ENCODE measurements around the gene ZNF280D.

ZNF280D gene

DNA sequence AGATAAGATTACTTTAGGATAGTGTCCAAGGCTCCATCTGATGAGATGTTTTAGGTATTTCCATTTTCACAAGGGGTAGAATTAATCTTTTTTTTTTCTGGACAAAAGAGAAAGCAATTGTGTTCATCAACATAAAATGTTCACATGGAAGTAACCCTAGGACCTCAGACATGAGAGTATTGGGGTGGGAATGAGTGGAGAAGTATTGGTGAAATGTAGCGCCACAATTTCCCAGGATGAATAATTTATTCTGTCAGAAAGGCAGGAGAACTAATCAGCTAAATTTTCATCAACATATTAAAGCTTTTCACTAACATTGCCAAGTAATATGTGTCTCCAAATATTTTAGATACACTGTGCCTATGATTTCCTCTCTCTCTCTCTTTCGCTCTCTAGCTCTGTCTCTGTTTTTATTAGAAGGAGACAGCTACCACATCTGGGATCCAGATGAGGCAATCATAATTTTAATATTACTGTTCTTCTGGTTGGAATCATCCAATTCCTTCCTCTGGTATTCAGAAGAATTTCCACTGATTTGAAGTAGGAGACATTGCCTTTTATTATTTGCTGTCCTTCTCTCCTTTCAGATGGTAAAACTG, 21.6 kb upstream of the ZNF280D start:
- TF ChIP-seq SIN3A (IDR thresholded peaks at IDR 0.05; ENCODE audit: borderline replicate concordance, insufficient read depth, low read length) (no peak), POLR2AphosphoS5 (IDR thresholded peaks at IDR 0.05; ENCODE audit: low read depth, low read length) (no peak), TAF1 (IDR thresholded peaks at IDR 0.05; ENCODE audit: borderline replicate concordance, insufficient read depth, low read length) (no peak), FOXP2 (optimal IDR thresholded peaks at IDR 0.05; ENCODE audit: borderline replicate concordance, extremely low read depth, extremely low read length, insufficient read depth) (no peak)
- TF ChIP-seq, protein P1, sequence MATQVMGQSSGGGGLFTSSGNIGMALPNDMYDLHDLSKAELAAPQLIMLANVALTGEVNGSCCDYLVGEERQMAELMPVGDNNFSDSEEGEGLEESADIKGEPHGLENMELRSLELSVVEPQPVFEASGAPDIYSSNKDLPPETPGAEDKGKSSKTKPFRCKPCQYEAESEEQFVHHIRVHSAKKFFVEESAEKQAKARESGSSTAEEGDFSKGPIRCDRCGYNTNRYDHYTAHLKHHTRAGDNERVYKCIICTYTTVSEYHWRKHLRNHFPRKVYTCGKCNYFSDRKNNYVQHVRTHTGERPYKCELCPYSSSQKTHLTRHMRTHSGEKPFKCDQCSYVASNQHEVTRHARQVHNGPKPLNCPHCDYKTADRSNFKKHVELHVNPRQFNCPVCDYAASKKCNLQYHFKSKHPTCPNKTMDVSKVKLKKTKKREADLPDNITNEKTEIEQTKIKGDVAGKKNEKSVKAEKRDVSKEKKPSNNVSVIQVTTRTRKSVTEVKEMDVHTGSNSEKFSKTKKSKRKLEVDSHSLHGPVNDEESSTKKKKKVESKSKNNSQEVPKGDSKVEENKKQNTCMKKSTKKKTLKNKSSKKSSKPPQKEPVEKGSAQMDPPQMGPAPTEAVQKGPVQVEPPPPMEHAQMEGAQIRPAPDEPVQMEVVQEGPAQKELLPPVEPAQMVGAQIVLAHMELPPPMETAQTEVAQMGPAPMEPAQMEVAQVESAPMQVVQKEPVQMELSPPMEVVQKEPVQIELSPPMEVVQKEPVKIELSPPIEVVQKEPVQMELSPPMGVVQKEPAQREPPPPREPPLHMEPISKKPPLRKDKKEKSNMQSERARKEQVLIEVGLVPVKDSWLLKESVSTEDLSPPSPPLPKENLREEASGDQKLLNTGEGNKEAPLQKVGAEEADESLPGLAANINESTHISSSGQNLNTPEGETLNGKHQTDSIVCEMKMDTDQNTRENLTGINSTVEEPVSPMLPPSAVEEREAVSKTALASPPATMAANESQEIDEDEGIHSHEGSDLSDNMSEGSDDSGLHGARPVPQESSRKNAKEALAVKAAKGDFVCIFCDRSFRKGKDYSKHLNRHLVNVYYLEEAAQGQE (IDR thresholded peaks at IDR 0.05; ENCODE audit: insufficient read depth in 1 of 2, low read depth in 2 of 2, low read length in 2 of 2): no peak

DNA sequence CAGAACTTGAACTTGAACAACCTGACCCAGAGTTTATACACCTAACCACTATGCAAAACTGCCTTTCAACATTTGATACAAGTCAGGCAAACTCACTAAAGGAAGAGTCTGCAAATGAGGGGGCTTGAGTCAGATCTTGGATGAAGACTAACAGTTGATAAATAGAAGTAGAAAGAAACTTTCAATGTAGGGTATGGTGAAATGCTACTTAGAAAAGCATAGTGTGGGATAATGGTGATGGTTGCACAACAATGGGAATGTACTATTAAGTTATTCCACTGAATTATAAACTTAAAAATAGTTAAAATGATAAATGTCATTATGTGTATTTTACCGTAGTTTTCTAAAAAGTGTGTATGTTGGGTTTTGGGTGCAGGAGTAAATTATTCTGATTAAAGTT, 19.7 kb upstream of the ZNF280D start:
- TF ChIP-seq TAF1 (IDR thresholded peaks at IDR 0.05; ENCODE audit: borderline replicate concordance, insufficient read depth, low read length) (no peak), SIN3A (IDR thresholded peaks at IDR 0.05; ENCODE audit: borderline replicate concordance, insufficient read depth, low read length) (no peak), FOXP2 (optimal IDR thresholded peaks at IDR 0.05; ENCODE audit: borderline replicate concordance, extremely low read depth, extremely low read length, insufficient read depth) (no peak), POLR2AphosphoS5 (IDR thresholded peaks at IDR 0.05; ENCODE audit: low read depth, low read length) (no peak)
- TF ChIP-seq, protein P1 (IDR thresholded peaks at IDR 0.05; ENCODE audit: insufficient read depth in 1 of 2, low read depth in 2 of 2, low read length in 2 of 2): no peak

DNA sequence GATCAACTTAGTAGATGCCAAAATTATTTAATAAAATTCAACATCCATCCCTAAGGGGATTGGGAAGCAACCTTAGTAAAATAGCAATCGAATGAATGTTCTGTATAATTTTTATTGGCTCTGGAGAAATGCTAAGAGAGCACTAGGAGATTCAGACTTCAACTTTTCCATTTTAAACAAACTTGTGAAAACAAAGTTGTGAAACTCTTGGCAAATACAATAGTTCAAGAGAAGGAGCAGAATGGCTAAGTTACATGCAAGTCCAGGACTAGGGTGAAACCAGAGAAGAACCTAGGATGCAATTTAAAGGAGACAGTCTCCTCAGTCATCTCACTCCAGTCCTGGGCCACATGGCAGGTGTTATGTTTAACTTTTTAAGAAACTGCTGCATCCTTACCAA, 16.7 kb upstream of the ZNF280D start:
- TF ChIP-seq TAF1 (IDR thresholded peaks at IDR 0.05; ENCODE audit: borderline replicate concordance, insufficient read depth, low read length) (no peak), FOXP2 (optimal IDR thresholded peaks at IDR 0.05; ENCODE audit: borderline replicate concordance, extremely low read depth, extremely low read length, insufficient read depth) (no peak), POLR2AphosphoS5 (IDR thresholded peaks at IDR 0.05; ENCODE audit: low read depth, low read length) (no peak), SIN3A (IDR thresholded peaks at IDR 0.05; ENCODE audit: borderline replicate concordance, insufficient read depth, low read length) (no peak)
- TF ChIP-seq, protein P1 (IDR thresholded peaks at IDR 0.05; ENCODE audit: insufficient read depth in 1 of 2, low read depth in 2 of 2, low read length in 2 of 2): no peak

DNA sequence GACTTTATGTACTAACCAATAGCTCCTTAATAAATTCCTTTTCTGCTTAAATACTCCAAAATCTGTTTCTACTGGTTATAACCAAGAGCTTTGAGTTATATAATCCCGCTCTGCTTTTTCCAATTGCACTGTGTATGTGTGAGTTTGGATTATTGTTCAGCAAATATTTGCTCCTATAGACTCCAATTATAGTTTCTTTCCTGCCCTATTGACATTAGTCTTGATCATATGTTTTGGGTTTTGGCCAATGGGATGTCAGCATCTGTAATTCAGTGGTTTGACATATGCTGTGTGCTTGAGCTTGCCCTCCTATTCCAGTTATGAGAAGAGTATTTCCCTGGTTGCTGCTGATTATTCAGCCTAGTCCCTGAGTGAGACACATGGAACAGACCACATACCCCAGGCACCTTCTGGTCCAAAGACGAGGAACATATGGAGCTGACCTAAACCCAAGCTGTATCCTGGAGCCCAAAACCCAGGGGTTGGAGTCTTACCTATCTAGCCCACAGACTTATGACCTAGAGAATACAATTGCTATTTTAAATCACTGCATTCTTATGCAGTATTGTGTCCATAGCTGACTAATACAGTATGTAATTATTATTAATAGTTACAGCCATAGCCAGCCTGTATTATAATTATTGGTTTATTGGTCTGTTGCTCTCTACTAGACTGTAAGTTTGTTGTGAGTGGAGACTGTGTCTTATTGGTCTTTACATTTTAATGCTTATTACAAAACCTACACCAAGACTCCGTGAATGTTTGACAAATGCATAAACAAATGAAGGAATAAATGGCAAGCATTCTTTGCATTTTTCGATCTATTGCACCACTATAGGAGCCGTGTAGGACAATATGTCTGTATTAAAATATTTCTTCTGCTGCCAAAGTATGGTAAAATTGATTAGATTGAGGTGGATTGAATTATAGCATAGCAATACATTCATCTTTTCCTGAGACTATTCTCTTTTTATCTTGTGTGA, 11.7 kb upstream of the ZNF280D start:
- TF ChIP-seq POLR2AphosphoS5 (IDR thresholded peaks at IDR 0.05; ENCODE audit: low read depth, low read length) (no peak), FOXP2 (optimal IDR thresholded peaks at IDR 0.05; ENCODE audit: borderline replicate concordance, extremely low read depth, extremely low read length, insufficient read depth) (no peak), SIN3A (IDR thresholded peaks at IDR 0.05; ENCODE audit: borderline replicate concordance, insufficient read depth, low read length) (no peak), TAF1 (IDR thresholded peaks at IDR 0.05; ENCODE audit: borderline replicate concordance, insufficient read depth, low read length) (no peak)
- TF ChIP-seq, protein P1 (IDR thresholded peaks at IDR 0.05; ENCODE audit: insufficient read depth in 1 of 2, low read depth in 2 of 2, low read length in 2 of 2): no peak
